Testis (tissue), 2 donors: ENCODE results near the gene PLEKHA7.

Source experiments
- CTCF ChIP-seq, 3 experiments: fragments of 450-650 bp in 2 of 3; fragments of 200-600 bp in 1 of 3; sonication (generic) in 1 of 3; IDR thresholded peaks; one replicate each; pipeline ENCODE4 v1.5.1; 2016 to 2019; ENCODE audit warnings: antibody characterized with exemption in 3 of 3, mild to moderate bottlenecking in 2 of 3, moderate library complexity in 1 of 3
- POLR2A ChIP-seq: fragments of 450-650 bp; IDR thresholded peaks from one replicate; pipeline ENCODE4 v1.6.1; 2017; ENCODE audit warnings: antibody characterized with exemption, mild to moderate bottlenecking, moderate library complexity

- no peak for TF ChIP-seq CTCF (IDR thresholded peaks at IDR 0.05)
- no peak for TF ChIP-seq POLR2A
Measured at GRCh38 chr11:16787035-16787742, 227.0 kb downstream of the PLEKHA7 start.
